GM12878 (cell line): Measurements from ENCODE around the gene NFIL3. TPM values are rescaled to one million over a fixed set of nuclear protein-coding genes. Genes with fewer than 3 reads are reported as not detected.

Experiments
- ATAC-seq: fragments of 200-7000 bp; cut with Tn5 transposase; 3 replicates; pipeline ENCODE4 v1.9.1; 2020; ENCODE audit warnings: mild to moderate bottlenecking, moderate library complexity
- BruUV-seq: library from RNA; stranded (reverse); fragments of 400-500 nt; replicated peaks from 2 replicates; lab custom pipeline; 2021; lab: Mats Ljungman, UMichigan
- CTCF ChIA-PET: fragments of 300-600 bp; sonication (Branson Sonifier 250); formaldehyde crosslinking; extraction: SDS; loops from one replicate; lab custom pipeline; 2021; ENCODE audit warnings: inconsistent platforms; lab: Yijun Ruan, JAX
- POLR2A ChIA-PET: fragments of 350-600 bp; formaldehyde crosslinking; extraction: SDS; loops from one replicate; lab custom pipeline; 2021; ENCODE audit warnings: inconsistent platforms; lab: Charles Lee
- RAD21 ChIA-PET: fragments of 300-600 bp; sonication (Branson Sonifier 250); formaldehyde crosslinking; loops from one replicate; lab custom pipeline; 2023; ENCODE audit warnings: antibody characterized with exemption; ENCODE audit not compliant: unreplicated experiment; lab: Charles Lee
- SMC1A ChIA-PET: fragments of 300-600 bp; sonication (Branson Sonifier 250); formaldehyde crosslinking; loops from one replicate; lab custom pipeline; 2023; ENCODE audit not compliant: unreplicated experiment, uncharacterized antibody; lab: Charles Lee
- DNase-seq: peaks from one replicate; pipeline ENCODE4 v3.0.0-alpha.2; 2011; ENCODE audit warnings: low read depth, low spot score
- FAIRE-seq: peaks from 3 replicates; lab custom pipeline; 2011; peaks lifted over from hg19 to GRCh38; lab: Jason Lieb, UNC
- H2AFZ ChIP-seq: 2 replicates; pipeline ENCODE4 v1.6.0; 2011; ENCODE audit warnings: low read depth, low read length, control low read depth; ENCODE audit not compliant: control insufficient read depth
- H3K27ac ChIP-seq: 2 replicates; pipeline ENCODE4 v1.5.1; 2011; ENCODE audit warnings: control low read depth; ENCODE audit not compliant: control insufficient read depth, insufficient read depth
- H3K27me3 ChIP-seq, 2 experiments: replicated peaks in 1 of 2; 2 replicates each; pipeline versions ENCODE4 v1.6.0 to v1.6.1; 2011; ENCODE audit warnings: low read length in 1 of 2; ENCODE audit not compliant: control insufficient read depth in 2 of 2, insufficient read depth in 2 of 2
- H3K36me3 ChIP-seq, 2 experiments: 2 replicates each; pipeline ENCODE4 v1.5.1; 2011; ENCODE audit warnings: low read length in 1 of 2; ENCODE audit not compliant: control insufficient read depth in 2 of 2, insufficient read depth in 2 of 2
- H3K4me1 ChIP-seq: 2 replicates; pipeline ENCODE4 v1.6.1; 2011; ENCODE audit warnings: mild to moderate bottlenecking, low read length, moderate library complexity, mixed read lengths; ENCODE audit not compliant: control insufficient read depth, insufficient read depth
- H3K4me2 ChIP-seq: 2 replicates; pipeline ENCODE4 v1.6.0; 2011; ENCODE audit warnings: control low read depth; ENCODE audit not compliant: control insufficient read depth, insufficient read depth
- H3K4me3 ChIP-seq: fragments of 200-600 bp; sonication (generic); 2 replicates; pipeline ENCODE4 v1.5.1; 2016
- H3K79me2 ChIP-seq: 2 replicates; pipeline ENCODE4 v1.6.0; 2011; ENCODE audit warnings: low read length; ENCODE audit not compliant: control insufficient read depth, insufficient read depth
- H3K9ac ChIP-seq: 2 replicates; pipeline ENCODE4 v1.8.0; 2011; ENCODE audit warnings: low read length, control low read depth, mixed read lengths; ENCODE audit not compliant: control insufficient read depth, insufficient read depth
- H3K9me3 ChIP-seq: replicated peaks from 3 replicates; pipeline ENCODE4 v1.5.1; 2011; ENCODE audit warnings: mild to moderate bottlenecking, low read length; ENCODE audit not compliant: control insufficient read depth, insufficient read depth
- H4K20me1 ChIP-seq: 2 replicates; pipeline ENCODE4 v1.6.0; 2011; ENCODE audit not compliant: control insufficient read depth, insufficient read depth
- FOS ChIP-seq: IDR thresholded peaks from 3 replicates; pipeline ENCODE4 v1.6.1; 2011; ENCODE audit warnings: borderline replicate concordance; ENCODE audit not compliant: insufficient read length; ENCODE audit errors: extremely low read depth
- KAT2A ChIP-seq: conservative IDR thresholded peaks from 2 replicates; pipeline ENCODE4 v1.6.1; 2011; ENCODE audit warnings: low read depth, low read length; ENCODE audit not compliant: control insufficient read depth
- NBN ChIP-seq: fragments of 450-650 bp; IDR thresholded peaks from 2 replicates; pipeline ENCODE4 v1.6.1; 2016
- TCF3 ChIP-seq: IDR thresholded peaks from 2 replicates; pipeline ENCODE4 v1.6.1; 2012; ENCODE audit warnings: low read depth, mild to moderate bottlenecking, low read length, borderline replicate concordance; ENCODE audit not compliant: insufficient read depth
- ZBED1 ChIP-seq: IDR thresholded peaks from 2 replicates; pipeline ENCODE4 v1.6.1; 2016; ENCODE audit warnings: borderline replicate concordance
- ZNF274 ChIP-seq: IDR thresholded peaks from one replicate; pipeline ENCODE4 v1.8.0; 2011; ENCODE audit not compliant: insufficient read length, insufficient read depth
- ZNF592 ChIP-seq: fragments of 450-650 bp; IDR thresholded peaks from 2 replicates; pipeline ENCODE4 v1.6.1; 2017; ENCODE audit warnings: mild to moderate bottlenecking, moderate library complexity
- WGBS: methylation state at CpG from one replicate; pipeline ENCODE4 v1.1.6; 2016; ENCODE audit warnings: low lambda C conversion rate; ENCODE audit not compliant: insufficient replicate concordance, insufficient coverage; ENCODE audit errors: missing lambda C conversion rate; 5-methylcytosine and 5-hydroxymethylcytosine counted together
- in situ Hi-C: fragments of 300-500 bp; cut with MboI; formaldehyde crosslinking; loops from 9 replicates; pipeline ENCODE4 v1.14.3; 2018; ENCODE audit warnings: mixed read lengths
- intact Hi-C: fragments of 100-400 bp; cut with micrococcal nuclease; formaldehyde crosslinking; loops from one replicate; pipeline ENCODE4 v1.14.2; 2022; ENCODE audit not compliant: unreplicated experiment
- polyA plus RNA-seq, 11 experiments: library from polyadenylated mRNA; depleted of rRNA in 4 of 11; unstranded in 6 of 11; stranded (reverse) in 5 of 11; fragments of >200 nt; fragmentation: Nextera tagmentation in 4 of 11; fragmentation: Illumina TruSeq in 1 of 11; extraction: Ambion mirVana in 4 of 11; extraction: Trizol in 1 of 11; gene quantifications; 1 replicate in 1 of 11; 2 replicates in 10 of 11; pipeline versions ENCODE4 v1.2.1 to v1.2.3, GENCODE V29; 2011 to 2016; ENCODE audit warnings: inconsistent platforms in 2 of 11, missing spikeins in 2 of 11, low read depth in 1 of 11
- total RNA-seq, 4 experiments: library from RNA; depleted of rRNA in 3 of 4; stranded (reverse); fragments of >200 nt in 3 of 4; fragmentation: Illumina TruSeq in 1 of 4; extraction: Trizol in 1 of 4; gene quantifications; 2 replicates each; pipeline versions ENCODE4 v1.2.1 to v1.2.3, GENCODE V29; 2013 to 2021
- TF ChIP-seq, protein P1 (sequence below): fragments of 450-650 bp; IDR thresholded peaks from 2 replicates; pipeline ENCODE4 v1.6.1; 2017; ENCODE audit warnings: mild to moderate bottlenecking
- TF ChIP-seq, protein P2 (sequence below): fragments of 450-650 bp; conservative IDR thresholded peaks from 2 replicates; pipeline ENCODE4 v1.6.1; 2017; ENCODE audit warnings: mild to moderate bottlenecking, moderate library complexity

The NFIL3 gene
- total and polyA plus RNA-seq, 10 of the 15 experiments (the other 5 are each of a cell fraction or from before 2014, with no cell fraction given) = 0.18 to 1.0 (median 0.36) TPM; not detected in 3

DNA sequence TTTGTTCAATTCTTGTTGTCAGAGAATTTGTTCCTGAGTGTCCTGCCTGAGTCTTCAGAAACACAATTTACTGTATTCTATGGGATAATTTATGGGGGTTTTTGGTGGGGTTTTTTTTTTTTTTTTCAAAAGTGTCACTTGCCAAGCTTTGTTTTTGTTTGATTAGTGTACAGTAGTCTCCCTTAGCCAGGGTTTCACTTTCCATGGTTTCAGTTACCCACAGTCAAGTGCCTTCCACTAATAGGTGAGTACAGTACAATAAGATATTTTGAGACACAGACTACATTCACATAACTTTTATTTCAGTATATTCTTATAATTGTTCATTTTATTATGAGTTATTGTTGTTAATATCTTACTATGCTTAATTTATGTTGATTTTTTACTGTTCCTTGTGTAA lies 36.9 kb downstream of the NFIL3 start (continued):
- TF ChIP-seq, protein P1, sequence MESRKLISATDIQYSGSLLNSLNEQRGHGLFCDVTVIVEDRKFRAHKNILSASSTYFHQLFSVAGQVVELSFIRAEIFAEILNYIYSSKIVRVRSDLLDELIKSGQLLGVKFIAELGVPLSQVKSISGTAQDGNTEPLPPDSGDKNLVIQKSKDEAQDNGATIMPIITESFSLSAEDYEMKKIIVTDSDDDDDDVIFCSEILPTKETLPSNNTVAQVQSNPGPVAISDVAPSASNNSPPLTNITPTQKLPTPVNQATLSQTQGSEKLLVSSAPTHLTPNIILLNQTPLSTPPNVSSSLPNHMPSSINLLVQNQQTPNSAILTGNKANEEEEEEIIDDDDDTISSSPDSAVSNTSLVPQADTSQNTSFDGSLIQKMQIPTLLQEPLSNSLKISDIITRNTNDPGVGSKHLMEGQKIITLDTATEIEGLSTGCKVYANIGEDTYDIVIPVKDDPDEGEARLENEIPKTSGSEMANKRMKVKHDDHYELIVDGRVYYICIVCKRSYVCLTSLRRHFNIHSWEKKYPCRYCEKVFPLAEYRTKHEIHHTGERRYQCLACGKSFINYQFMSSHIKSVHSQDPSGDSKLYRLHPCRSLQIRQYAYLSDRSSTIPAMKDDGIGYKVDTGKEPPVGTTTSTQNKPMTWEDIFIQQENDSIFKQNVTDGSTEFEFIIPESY = no peak
- TF ChIP-seq ZNF274 (no peak), ZNF592 (no peak)

GRCh38 chr9:91384954-91385353 lies 38.7 kb downstream of the NFIL3 start:
- WGBS = 40% methylated on average over 1 of the region's 1 CpG
- ATAC-seq (no peak), FAIRE-seq (no peak), DNase-seq (no peak)
- H3K4me1 ChIP-seq = no peaks in the 10 kb centered on the region
- CTCF ChIA-PET = interaction anchor here (0.6 kb wide), 1 partner anchor 41 kb away, joined by 3 read pairs; no protein-coding TSS in a partner anchor
- RAD21 ChIA-PET = interaction anchor here (0.5 kb wide), 1 partner anchor 8 kb away, joined by 3 read pairs; no protein-coding TSS in a partner anchor
- intact Hi-C loops = no loop called here
- no peaks in the 10 kb centered on the region; a peak in 1 of 4 replicates for H3K27me3 ChIP-seq
- H3K4me2 ChIP-seq = no peak overlapping the region
- no peaks in the 10 kb centered on the region for H3K36me3 ChIP-seq
- H3K27ac ChIP-seq = no peak overlapping the region
- H3K79me2 ChIP-seq = no peaks in the 10 kb centered on the region
- no peaks in the 10 kb centered on the region for H4K20me1 ChIP-seq
- H2AFZ ChIP-seq = no peak overlapping the region
- POLR2A ChIA-PET = no interaction called here
- no peak overlapping the region for H3K4me3 ChIP-seq
- no peak overlapping the region for H3K9ac ChIP-seq
- no TSS peak for BruUV-seq
- no peaks in the 10 kb centered on the region for H3K9me3 ChIP-seq
- in situ Hi-C loops = no loop called here
- SMC1A ChIA-PET = no interaction called here
- no peak for TF ChIP-seq FOS
- TF ChIP-seq NBN = no peak
- TF ChIP-seq ZNF592 = no peak
- TF ChIP-seq KAT2A = no peak
- TF ChIP-seq ZBED1 = no peak
- TF ChIP-seq, protein P2, sequence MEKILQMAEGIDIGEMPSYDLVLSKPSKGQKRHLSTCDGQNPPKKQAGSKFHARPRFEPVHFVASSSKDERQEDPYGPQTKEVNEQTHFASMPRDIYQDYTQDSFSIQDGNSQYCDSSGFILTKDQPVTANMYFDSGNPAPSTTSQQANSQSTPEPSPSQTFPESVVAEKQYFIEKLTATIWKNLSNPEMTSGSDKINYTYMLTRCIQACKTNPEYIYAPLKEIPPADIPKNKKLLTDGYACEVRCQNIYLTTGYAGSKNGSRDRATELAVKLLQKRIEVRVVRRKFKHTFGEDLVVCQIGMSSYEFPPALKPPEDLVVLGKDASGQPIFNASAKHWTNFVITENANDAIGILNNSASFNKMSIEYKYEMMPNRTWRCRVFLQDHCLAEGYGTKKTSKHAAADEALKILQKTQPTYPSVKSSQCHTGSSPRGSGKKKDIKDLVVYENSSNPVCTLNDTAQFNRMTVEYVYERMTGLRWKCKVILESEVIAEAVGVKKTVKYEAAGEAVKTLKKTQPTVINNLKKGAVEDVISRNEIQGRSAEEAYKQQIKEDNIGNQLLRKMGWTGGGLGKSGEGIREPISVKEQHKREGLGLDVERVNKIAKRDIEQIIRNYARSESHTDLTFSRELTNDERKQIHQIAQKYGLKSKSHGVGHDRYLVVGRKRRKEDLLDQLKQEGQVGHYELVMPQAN = no peak
- no peak for TF ChIP-seq TCF3
